HEK293T (cell line): Measurements from ENCODE around the gene SLAMF1.

Experiments
- ARNT ChIP-seq: fragments of 450-650 bp; IDR thresholded peaks from 2 replicates; pipeline ENCODE4 v1.6.1; 2017; ENCODE audit warnings: mild to moderate bottlenecking
- BHLHE40 ChIP-seq: fragments of 450-650 bp; IDR thresholded peaks from 2 replicates; pipeline ENCODE4 v1.6.1; 2016; ENCODE audit warnings: mild to moderate bottlenecking, moderate library complexity, borderline replicate concordance
- CTBP1 ChIP-seq: fragments of 450-650 bp; IDR thresholded peaks from 2 replicates; pipeline ENCODE4 v1.6.1; 2016; ENCODE audit warnings: borderline replicate concordance
- FOXM1 ChIP-seq: fragments of 450-650 bp; IDR thresholded peaks from 2 replicates; pipeline ENCODE4 v1.6.1; 2017; ENCODE audit warnings: mild to moderate bottlenecking, borderline replicate concordance
- HDGF ChIP-seq: fragments of 450-650 bp; IDR thresholded peaks from 2 replicates; pipeline ENCODE4 v1.6.1; 2017; ENCODE audit warnings: antibody characterized with exemption, borderline replicate concordance
- SP1 ChIP-seq: fragments of 450-650 bp; IDR thresholded peaks from 2 replicates; pipeline ENCODE4 v1.6.1; 2017
- SUZ12 ChIP-seq: fragments of 450-650 bp; IDR thresholded peaks from 2 replicates; pipeline ENCODE4 v1.6.1; 2016; ENCODE audit warnings: mild to moderate bottlenecking
- TARDBP ChIP-seq: fragments of 450-650 bp; IDR thresholded peaks from 2 replicates; pipeline ENCODE4 v1.6.1; 2016
- TF ChIP-seq, protein P1 (sequence below): fragments of 450-650 bp; IDR thresholded peaks from 2 replicates; pipeline ENCODE4 v1.6.1; 2016

- TF ChIP-seq SUZ12 (no peak), ARNT (no peak), FOXM1 (no peak), SP1 (no peak), BHLHE40 (no peak), HDGF (no peak), CTBP1 (no peak), TARDBP (no peak)
- TF ChIP-seq, protein P1, sequence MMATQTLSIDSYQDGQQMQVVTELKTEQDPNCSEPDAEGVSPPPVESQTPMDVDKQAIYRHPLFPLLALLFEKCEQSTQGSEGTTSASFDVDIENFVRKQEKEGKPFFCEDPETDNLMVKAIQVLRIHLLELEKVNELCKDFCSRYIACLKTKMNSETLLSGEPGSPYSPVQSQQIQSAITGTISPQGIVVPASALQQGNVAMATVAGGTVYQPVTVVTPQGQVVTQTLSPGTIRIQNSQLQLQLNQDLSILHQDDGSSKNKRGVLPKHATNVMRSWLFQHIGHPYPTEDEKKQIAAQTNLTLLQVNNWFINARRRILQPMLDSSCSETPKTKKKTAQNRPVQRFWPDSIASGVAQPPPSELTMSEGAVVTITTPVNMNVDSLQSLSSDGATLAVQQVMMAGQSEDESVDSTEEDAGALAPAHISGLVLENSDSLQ: no peak
These were observed 3.7 kb downstream of the SLAMF1 start for GRCh38 chr1:160643138-160643537.
